ENCODE data around the gene NME3. TPM values are rescaled to one million over a fixed set of nuclear protein-coding genes. Genes with fewer than 3 reads are reported as not detected.

Gene NME3
- polyA plus RNA-seq, 3 donors = 57.7 to 80.2 (median 74.7) TPM

DNA sequence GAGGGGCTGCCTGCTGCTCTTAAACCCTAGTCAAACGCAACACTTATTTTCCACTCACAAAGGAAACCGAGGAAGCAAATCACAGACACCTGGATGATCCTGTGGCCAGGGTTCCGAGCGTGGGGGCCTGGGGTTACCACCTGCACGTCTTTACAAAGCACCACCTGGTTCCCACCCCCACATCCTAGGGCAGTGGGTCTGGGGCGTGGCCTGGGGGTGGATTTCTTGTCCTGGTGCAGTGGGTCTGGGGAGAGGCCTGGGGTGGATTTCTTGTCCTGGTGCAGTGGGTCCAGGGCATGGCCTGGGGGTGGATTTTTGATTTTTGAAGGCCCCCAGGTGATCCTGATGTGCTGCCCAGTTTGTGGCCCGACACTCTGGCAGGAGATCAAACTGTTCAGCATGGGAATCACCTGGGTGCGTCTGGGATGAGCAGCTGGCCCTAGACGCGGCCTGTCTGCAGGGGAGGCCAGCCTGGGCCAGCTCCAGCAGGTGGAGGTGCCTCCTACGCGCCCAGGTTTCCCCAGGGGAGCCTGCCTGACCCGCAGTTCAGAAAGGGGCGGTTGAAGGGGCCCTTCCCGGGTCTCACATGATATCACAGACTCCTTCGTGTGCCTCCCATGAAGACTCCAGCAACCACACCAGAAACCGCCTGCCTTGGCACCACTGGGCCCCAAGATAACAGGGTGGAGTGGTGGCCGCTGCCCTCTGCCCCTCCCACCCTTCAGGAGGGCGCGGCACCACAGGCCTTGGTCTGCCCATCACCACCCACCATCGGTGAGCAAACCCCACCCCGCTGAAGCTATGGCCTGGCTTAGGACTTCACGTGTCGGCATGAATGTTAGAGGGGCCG lies 49.0 kb upstream of the NME3 start:
- intact Hi-C loops (cut with micrococcal nuclease) = no loop called here
- Mint-ChIP-seq H3K36me3 (peaks cover 38 to 82% of the 10 kb centered on the region in 2 donors), H3K27me3 (ENCODE audit: low read depth in 3 of 3) (no peaks in the 10 kb centered on the region), H3K4me3 (no peak overlapping the region), H3K4me1 (peaks cover 7% of the 10 kb centered on the region), H3K9me3 (no peaks in the 10 kb centered on the region), H3K27ac (peak overlapping the region in 1 of 7 donors; percentile 74)
- Histone ChIP-seq H3K79me2 (ENCODE audit: insufficient read depth, low read length) (peaks cover 28% of the 10 kb centered on the region), H2AFZ (ENCODE audit: insufficient read depth, low read depth, low read length, poor library complexity, severe bottlenecking) (no peak overlapping the region), H3K4me1 (ENCODE audit: control insufficient read depth in 1 of 2, insufficient read depth in 2 of 2, low read length in 2 of 2) (peaks cover 3 to 5% of the 10 kb centered on the region in 2 donors), H3K27ac (ENCODE audit: low read depth in 1 of 2, low read length in 2 of 2) (no peak overlapping the region), H3K4me2 (replicated peaks; ENCODE audit: extremely low read depth, low read length, poor library complexity, severe bottlenecking) (no peak overlapping the region), H3K36me3 (replicated peaks in 1 of 2; ENCODE audit: control insufficient read depth in 1 of 2, insufficient read depth in 2 of 2, low read length in 2 of 2) (peaks cover 69 to 74% of the 10 kb centered on the region in 2 donors), H3K4me3 (replicated peaks in 1 of 3; ENCODE audit: low read depth in 2 of 3, low read length in 3 of 3) (no peak overlapping the region), H3K9ac (ENCODE audit: insufficient read depth, low read length, poor library complexity, severe bottlenecking) (no peak overlapping the region), H3K27me3 (ENCODE audit: control insufficient read depth in 2 of 2, insufficient read depth in 2 of 2, low read length in 2 of 2) (no peaks in the 10 kb centered on the region), H3K9me3 (replicated peaks in 1 of 2; ENCODE audit: control insufficient read depth in 1 of 2, insufficient read depth in 1 of 2, low read length in 2 of 2) (no peaks in the 10 kb centered on the region), H4K20me1 (ENCODE audit: insufficient read depth, low read length) (peaks cover 60% of the 10 kb centered on the region)
- no peak for DNase-seq
- TF ChIP-seq, protein P1, sequence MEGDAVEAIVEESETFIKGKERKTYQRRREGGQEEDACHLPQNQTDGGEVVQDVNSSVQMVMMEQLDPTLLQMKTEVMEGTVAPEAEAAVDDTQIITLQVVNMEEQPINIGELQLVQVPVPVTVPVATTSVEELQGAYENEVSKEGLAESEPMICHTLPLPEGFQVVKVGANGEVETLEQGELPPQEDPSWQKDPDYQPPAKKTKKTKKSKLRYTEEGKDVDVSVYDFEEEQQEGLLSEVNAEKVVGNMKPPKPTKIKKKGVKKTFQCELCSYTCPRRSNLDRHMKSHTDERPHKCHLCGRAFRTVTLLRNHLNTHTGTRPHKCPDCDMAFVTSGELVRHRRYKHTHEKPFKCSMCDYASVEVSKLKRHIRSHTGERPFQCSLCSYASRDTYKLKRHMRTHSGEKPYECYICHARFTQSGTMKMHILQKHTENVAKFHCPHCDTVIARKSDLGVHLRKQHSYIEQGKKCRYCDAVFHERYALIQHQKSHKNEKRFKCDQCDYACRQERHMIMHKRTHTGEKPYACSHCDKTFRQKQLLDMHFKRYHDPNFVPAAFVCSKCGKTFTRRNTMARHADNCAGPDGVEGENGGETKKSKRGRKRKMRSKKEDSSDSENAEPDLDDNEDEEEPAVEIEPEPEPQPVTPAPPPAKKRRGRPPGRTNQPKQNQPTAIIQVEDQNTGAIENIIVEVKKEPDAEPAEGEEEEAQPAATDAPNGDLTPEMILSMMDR (IDR thresholded peaks at IDR 0.05) = no peak
- 96% methylated on average over 18 of the region's 25 CpGs for WGBS (ENCODE audit: insufficient coverage)

DNA sequence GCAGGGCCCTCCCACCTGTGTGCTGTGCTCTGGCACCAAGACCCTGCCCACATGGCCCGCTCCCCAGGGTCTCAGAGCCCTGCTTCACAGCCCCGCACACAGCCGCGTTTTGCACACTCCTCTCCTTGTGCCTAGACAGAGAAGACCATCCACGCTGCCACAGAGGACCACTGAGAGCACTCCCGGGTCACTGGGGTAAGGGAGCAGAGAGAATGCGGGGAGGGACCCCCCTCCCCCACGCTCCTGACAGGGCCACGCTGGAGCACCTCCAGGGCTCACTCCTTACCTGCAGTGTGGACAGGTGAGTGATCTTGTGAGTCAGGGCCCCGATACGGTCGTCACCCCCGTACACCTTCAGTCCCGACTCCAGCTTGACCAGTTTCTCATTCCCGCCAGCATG lies 48.3 kb upstream of the NME3 start:
- no peaks in the 10 kb centered on the region for H3K9me3 Mint-ChIP-seq
- no peaks in the 10 kb centered on the region for H3K27me3 Mint-ChIP-seq (ENCODE audit: low read depth in 3 of 3)
- H3K9me3 ChIP-seq (replicated peaks in 1 of 2; ENCODE audit: control insufficient read depth in 1 of 2, insufficient read depth in 1 of 2, low read length in 2 of 2) = no peaks in the 10 kb centered on the region
- peaks cover 3% of the 10 kb centered on the region for H3K4me1 Mint-ChIP-seq
- peak overlapping the region in 1 of 2 donors; percentile 6 for H3K4me3 Mint-ChIP-seq
- WGBS (ENCODE audit: insufficient coverage) = 97% methylated on average over 8 of the region's 15 CpGs
- intact Hi-C loops (cut with micrococcal nuclease) = no loop called here
- no peak overlapping the region for H2AFZ ChIP-seq (ENCODE audit: insufficient read depth, low read depth, low read length, poor library complexity, severe bottlenecking)
- H3K36me3 Mint-ChIP-seq = peaks cover 43 to 86% of the 10 kb centered on the region in 2 donors
- no peaks in the 10 kb centered on the region for H3K27me3 ChIP-seq (ENCODE audit: control insufficient read depth in 2 of 2, insufficient read depth in 2 of 2, low read length in 2 of 2)
- no peak overlapping the region for H3K4me2 ChIP-seq (replicated peaks; ENCODE audit: extremely low read depth, low read length, poor library complexity, severe bottlenecking)
- H3K4me1 ChIP-seq (ENCODE audit: control insufficient read depth in 1 of 2, insufficient read depth in 2 of 2, low read length in 2 of 2) = no peaks in the 10 kb centered on the region
- H3K36me3 ChIP-seq (replicated peaks in 1 of 2; ENCODE audit: control insufficient read depth in 1 of 2, insufficient read depth in 2 of 2, low read length in 2 of 2) = peaks cover 71 to 81% of the 10 kb centered on the region in 2 donors
- H4K20me1 ChIP-seq (ENCODE audit: insufficient read depth, low read length) = peaks cover 58% of the 10 kb centered on the region
- H3K79me2 ChIP-seq (ENCODE audit: insufficient read depth, low read length) = peaks cover 21% of the 10 kb centered on the region
- no peak overlapping the region for H3K4me3 ChIP-seq (replicated peaks in 1 of 3; ENCODE audit: low read depth in 2 of 3, low read length in 3 of 3)
- peak overlapping the region in 2 of 7 donors; percentile 10 to 57 for H3K27ac Mint-ChIP-seq
- H3K27ac ChIP-seq (ENCODE audit: low read depth in 1 of 2, low read length in 2 of 2) = no peak overlapping the region
- no peak for DNase-seq
- TF ChIP-seq, protein P1 (IDR thresholded peaks at IDR 0.05) = no peak
- no peak overlapping the region for H3K9ac ChIP-seq (ENCODE audit: insufficient read depth, low read length, poor library complexity, severe bottlenecking)

Measured in CD14-positive monocyte (primary cell).